Small intestine (tissue), 16 donors: ENCODE data around the gene ZNF716. TPM values are rescaled to one million over a fixed set of nuclear protein-coding genes. Genes with fewer than 3 reads are reported as not detected.
"Not testable (repeated sequence)": the region's sequence is repeated elsewhere in the genome, so short reads cannot be mapped to it uniquely, and the experiment has no call there.

Source experiments
- DNase-seq, 2 donors: peaks; one replicate each; pipeline versions ENCODE4 v3.0.0 to v3.0.0-alpha.2; 2013
- FAIRE-seq: peaks from 2 replicates; lab custom pipeline; 2012; peaks lifted over from hg19 to GRCh38; lab: Jason Lieb, UNC
- H3K27ac ChIP-seq, 3 donors: one replicate each; pipeline ENCODE4 v1.5.1; 2013; ENCODE audit warnings: low read length in 2 of 3, mild to moderate bottlenecking in 2 of 3, control low read depth in 1 of 3, inconsistent platforms in 1 of 3, low read depth in 1 of 3, moderate library complexity in 1 of 3
- H3K27me3 ChIP-seq, 3 donors: one replicate each; pipeline ENCODE4 v1.6.1; 2013; ENCODE audit warnings: low read length in 3 of 3, inconsistent platforms in 1 of 3; ENCODE audit not compliant: control insufficient read depth in 3 of 3, insufficient read depth in 3 of 3
- H3K36me3 ChIP-seq, 3 donors: one replicate each; pipeline ENCODE4 v1.6.1; 2013; ENCODE audit warnings: low read length in 3 of 3, inconsistent platforms in 1 of 3, low read depth in 1 of 3, mild to moderate bottlenecking in 1 of 3, moderate library complexity in 1 of 3; ENCODE audit not compliant: control insufficient read depth in 3 of 3, insufficient read depth in 2 of 3
- H3K4me1 ChIP-seq, 3 donors: one replicate each; pipeline ENCODE4 v1.6.1; 2013; ENCODE audit warnings: low read length in 2 of 3, inconsistent platforms in 1 of 3, low read depth in 1 of 3, mild to moderate bottlenecking in 1 of 3, moderate library complexity in 1 of 3; ENCODE audit not compliant: control insufficient read depth in 3 of 3, insufficient read depth in 2 of 3
- H3K4me3 ChIP-seq, 3 donors: one replicate each; pipeline ENCODE4 v1.5.1; 2013; ENCODE audit warnings: low read length in 3 of 3, control low read depth in 1 of 3, inconsistent platforms in 1 of 3, low read depth in 1 of 3, mild to moderate bottlenecking in 1 of 3, moderate library complexity in 1 of 3
- H3K9me3 ChIP-seq, 2 donors: one replicate each; pipeline ENCODE4 v1.6.1; 2013; ENCODE audit warnings: low read depth in 1 of 2, low read length in 1 of 2; ENCODE audit not compliant: control insufficient read depth in 2 of 2, insufficient read depth in 1 of 2
- WGBS, 3 donors: extraction: QIAGEN DNeasy Blood & Tissue Kit; methylation state at CpG; one replicate each; pipeline ENCODE4 v1.1.7; 2013; 5-methylcytosine and 5-hydroxymethylcytosine counted together
- long read RNA-seq, 10 donors: transcript quantifications; one replicate each; lab custom pipeline, GENCODE V29; 2026
- polyA plus RNA-seq, 4 donors: library from polyadenylated mRNA; stranded (reverse) in 3 of 4; unstranded in 1 of 4; fragments of 200-250 nt in 3 of 4; fragments of 120-200 nt in 1 of 4; gene quantifications; one replicate each; pipeline versions ENCODE4 v1.2.1 to v1.2.3, GENCODE V29; 2013
- donor health status: healthy with polysubstance abuse.
- donor health status: control.
- donor health status: control.
- donor health status: Bipolar disorder and iron deficiency.
- donor health status: healthy.

The ZNF716 gene
- polyA plus RNA-seq: not detected
- long read RNA-seq, donor 1: 0 reads
- long read RNA-seq, donor 2: 0 reads
- long read RNA-seq, donor 3: 0 reads
- long read RNA-seq, donor 4: 0 reads
- long read RNA-seq, donor 5: 0 reads
- long read RNA-seq, donor 6: 0 reads
- long read RNA-seq, donor 7: 0 reads
- long read RNA-seq, donor 8: 0 reads
- long read RNA-seq, donor 9: 0 reads
- long read RNA-seq, donor 10: 0 reads

GRCh38 chr7:57449904-57450303 lies at the start of gene ZNF716:
Gene ZNF716 (plus strand): TSS chr7:57450177. CDS start chr7:57450289, 112 bp downstream.
- Histone ChIP-seq H3K9me3 (peaks cover 0 to 33% of the 10 kb centered on the region in 2 donors), H3K36me3 (no peaks in the 10 kb centered on the region), H3K27ac (no peak within 1 kb of the TSS), H3K4me3 (no peak within 1 kb of the TSS), H3K4me1 (no peaks in the 10 kb centered on the region), H3K27me3 (no peaks in the 10 kb centered on the region)
- DNase-seq (no peak), FAIRE-seq (no peak)
- 83 to 91% (median 90%) methylated on average over 10 of the region's 10 CpGs for WGBS, 3 donors

DNA sequence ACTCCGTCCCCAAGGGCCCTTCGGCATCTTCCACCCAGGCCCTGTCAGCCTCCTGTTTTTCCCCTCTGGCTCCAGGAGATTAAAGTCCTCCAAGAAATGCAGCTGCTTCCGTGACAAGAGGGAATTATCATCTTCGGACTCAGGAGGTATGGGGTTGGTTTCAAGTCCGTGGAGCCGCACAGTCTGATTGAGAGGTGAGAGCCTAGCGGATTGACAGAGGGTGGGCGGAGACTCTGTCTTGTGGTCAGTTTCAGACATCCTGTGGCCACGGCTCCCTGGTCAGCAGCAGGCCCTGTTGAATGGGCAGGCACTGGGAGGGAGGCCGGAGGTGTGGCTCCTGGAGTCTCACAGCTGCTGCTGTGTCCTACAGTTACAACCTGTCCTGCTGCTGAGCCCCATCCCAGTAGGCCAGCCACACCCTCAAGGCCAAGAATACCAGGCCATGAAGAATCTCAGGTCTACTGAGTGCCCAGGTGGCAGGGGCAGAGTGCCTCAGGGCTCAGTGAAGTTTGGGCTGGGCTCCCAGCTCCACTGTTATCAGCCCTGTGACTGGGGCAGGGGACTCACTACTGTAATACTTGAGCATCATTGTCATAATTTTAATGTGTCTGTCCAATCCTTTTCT lies 49.3 kb upstream of the ZNF716 start:
- Histone ChIP-seq H3K36me3 (no peaks in the 10 kb centered on the region), H3K4me1 (no peaks in the 10 kb centered on the region), H3K27ac (no peak overlapping the region), H3K4me3 (no peak overlapping the region), H3K27me3 (no peaks in the 10 kb centered on the region), H3K9me3 (peaks cover 2 to 61% of the 10 kb centered on the region in 2 donors)
- 81 to 84% (median 84%) methylated on average over 10 of the region's 10 CpGs for WGBS, 3 donors
- DNase-seq (no peak), FAIRE-seq (no peak)

GRCh38 chr7:57403051-57403450 lies 46.9 kb upstream of the ZNF716 start:
- not testable (repeated sequence) for H3K27ac ChIP-seq, DNase-seq, H3K4me3 ChIP-seq, H3K36me3 ChIP-seq, H3K27me3 ChIP-seq, H3K4me1 ChIP-seq, FAIRE-seq
- WGBS, 3 donors: 85 to 87% (median 87%) methylated on average over 16 of the region's 16 CpGs
- peaks cover 2 to 64% of the 10 kb centered on the region in 2 donors for H3K9me3 ChIP-seq

DNA sequence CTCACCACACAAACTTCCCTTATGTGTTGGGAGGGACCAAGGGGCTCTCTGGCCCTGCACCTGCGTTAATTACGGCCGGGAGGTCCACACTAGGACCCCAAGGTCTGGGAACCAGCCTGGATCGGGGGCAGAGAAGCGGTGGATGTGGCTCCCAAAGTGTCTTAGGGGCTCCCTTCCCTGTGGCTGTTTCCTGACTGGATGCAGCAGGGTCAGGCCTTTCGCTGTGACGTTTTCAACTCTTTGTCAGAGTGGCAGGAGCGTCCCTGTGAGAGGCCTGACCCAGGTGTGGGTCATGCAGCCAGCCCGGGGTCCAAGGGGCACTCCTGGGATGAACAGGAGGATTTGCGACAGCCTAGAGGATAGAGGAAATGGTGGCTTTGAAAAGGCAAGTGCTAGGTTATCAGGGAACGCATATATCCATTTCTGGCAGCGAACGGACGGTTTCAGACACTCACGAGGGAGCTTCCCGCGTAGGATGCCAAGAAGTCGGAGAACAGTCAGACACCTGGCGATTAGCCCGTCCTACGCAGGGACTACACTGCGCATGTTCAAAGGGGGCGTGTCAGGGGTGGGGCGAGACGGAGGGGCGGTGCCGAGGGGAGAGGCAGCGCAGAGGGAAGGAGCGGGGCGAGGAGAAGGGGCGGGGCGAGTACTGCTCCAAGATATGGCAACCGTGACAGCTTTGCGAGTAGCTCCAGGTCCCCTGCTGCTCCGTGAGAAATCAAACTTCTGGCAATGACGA lies 46.2 kb upstream of the ZNF716 start:
- H3K4me1 ChIP-seq: no peaks in the 10 kb centered on the region
- no peak for FAIRE-seq
- 50 to 55% (median 51%) methylated on average over 35 to 36 of the region's 36 CpGs for WGBS, 3 donors
- H3K9me3 ChIP-seq: peaks cover 0 to 57% of the 10 kb centered on the region in 2 donors
- no peak overlapping the region for H3K4me3 ChIP-seq
- H3K27me3 ChIP-seq: no peaks in the 10 kb centered on the region
- no peak overlapping the region for H3K27ac ChIP-seq
- DNase-seq: peak in 1 of 2 donors; percentile 2
- no peaks in the 10 kb centered on the region for H3K36me3 ChIP-seq

DNA sequence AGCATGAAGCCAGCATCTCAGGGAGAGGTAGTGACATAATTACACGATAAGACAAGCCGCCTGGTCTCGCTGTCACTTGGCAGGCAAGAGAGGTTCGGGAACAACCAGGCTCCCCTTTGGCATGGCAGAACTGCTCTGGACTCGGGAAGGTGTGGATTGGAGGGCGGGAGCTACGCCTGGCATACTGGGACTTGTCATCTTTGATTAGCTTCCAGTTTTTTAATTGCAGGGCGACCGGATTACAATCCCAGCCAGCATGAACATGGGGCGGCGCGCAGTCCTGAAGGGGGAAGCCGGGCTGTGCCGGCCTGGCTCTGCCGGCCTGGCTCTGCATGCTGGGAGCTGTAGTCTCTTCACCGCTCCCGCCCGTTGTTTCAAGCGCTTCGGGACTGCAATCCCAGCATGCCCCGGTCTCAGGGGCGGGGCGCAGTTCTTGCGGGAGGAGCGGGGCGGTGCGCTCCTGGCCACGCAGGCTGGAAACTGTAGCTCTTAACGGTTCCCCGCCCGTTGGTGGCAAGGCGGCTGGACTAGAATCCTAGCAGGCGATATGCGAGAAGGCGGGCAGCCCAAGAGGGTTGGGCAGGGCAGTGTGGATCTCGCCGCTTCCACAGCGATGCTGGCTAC lies 45.5 kb upstream of the ZNF716 start:
- no peak for DNase-seq
- Histone ChIP-seq H3K4me1 (no peaks in the 10 kb centered on the region), H3K9me3 (peaks cover 0 to 53% of the 10 kb centered on the region in 2 donors), H3K27me3 (no peaks in the 10 kb centered on the region), H3K4me3 (no peak overlapping the region), H3K27ac (no peak overlapping the region), H3K36me3 (no peaks in the 10 kb centered on the region)
- WGBS, 3 donors: 57 to 58% (median 57%) methylated on average over 38 of the region's 38 CpGs
- FAIRE-seq: no peak

- no peaks in the 10 kb centered on the region for H3K27me3 ChIP-seq
- H3K4me1 ChIP-seq: no peaks in the 10 kb centered on the region
- 59 to 62% (median 59%) methylated on average over 24 of the region's 24 CpGs for WGBS, 3 donors
- DNase-seq: no peak
- H3K9me3 ChIP-seq: peaks cover 0 to 48% of the 10 kb centered on the region in 2 donors
- no peak for FAIRE-seq
- no peaks in the 10 kb centered on the region for H3K36me3 ChIP-seq
- H3K27ac ChIP-seq: no peak overlapping the region
- no peak overlapping the region for H3K4me3 ChIP-seq
Measured at GRCh38 chr7:57404967-57405421, 45.0 kb upstream of the ZNF716 start.

DNA sequence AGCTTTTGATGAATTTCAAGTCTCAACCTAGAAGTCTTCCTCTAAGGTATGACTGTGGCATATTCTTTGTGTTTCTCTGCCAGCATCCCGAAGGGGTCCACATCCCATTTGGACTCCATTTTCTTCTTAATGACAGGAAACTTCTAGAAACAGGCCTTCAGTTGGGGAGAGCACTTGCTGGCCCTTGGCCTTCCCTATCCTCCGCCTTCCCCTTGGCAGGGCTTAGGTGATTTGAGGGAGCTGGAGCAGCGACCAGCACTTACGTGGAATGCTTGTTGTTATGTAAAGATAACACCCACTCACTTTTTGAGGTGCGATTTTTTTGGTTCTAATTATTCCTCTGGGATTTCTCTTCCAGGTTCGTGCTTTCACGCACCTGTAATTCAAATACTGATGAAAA lies 42.9 kb upstream of the ZNF716 start:
- Histone ChIP-seq H3K4me3 (no peak overlapping the region), H3K4me1 (no peaks in the 10 kb centered on the region), H3K27me3 (no peaks in the 10 kb centered on the region), H3K9me3 (peaks cover 0 to 50% of the 10 kb centered on the region in 2 donors), H3K27ac (no peak overlapping the region), H3K36me3 (no peaks in the 10 kb centered on the region)
- DNase-seq: no peak
- WGBS, 3 donors: 68 to 73% (median 69%) methylated on average over 7 of the region's 7 CpGs
- FAIRE-seq: no peak

DNA sequence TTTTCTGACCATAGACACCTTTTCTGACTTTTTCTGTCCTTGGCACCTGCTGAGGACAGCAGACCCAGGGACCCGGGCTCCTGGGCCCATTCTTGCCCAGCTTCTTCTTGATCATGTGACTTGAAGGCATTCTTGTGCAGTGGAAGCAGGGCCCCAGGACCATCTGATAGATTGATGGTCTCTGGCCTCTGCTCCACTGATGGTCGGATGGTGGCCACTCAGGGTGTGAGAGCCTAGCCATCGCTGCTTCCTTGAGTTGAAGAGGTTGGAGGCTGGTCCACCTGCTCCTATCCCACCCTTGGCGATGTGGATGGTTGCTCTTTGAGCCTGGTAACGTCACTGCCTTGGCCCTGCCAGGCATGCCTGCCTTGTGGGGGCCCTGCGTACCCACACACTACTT lies 37.8 kb upstream of the ZNF716 start:
- no peak for FAIRE-seq
- Histone ChIP-seq H3K27ac (no peak overlapping the region), H3K36me3 (no peaks in the 10 kb centered on the region), H3K4me1 (no peaks in the 10 kb centered on the region), H3K27me3 (no peaks in the 10 kb centered on the region), H3K4me3 (no peak overlapping the region), H3K9me3 (peaks cover 0 to 70% of the 10 kb centered on the region in 2 donors)
- no peak for DNase-seq
- WGBS, 3 donors: 63 to 73% methylated on average over 5 to 6 of the region's 6 CpGs; no CpG with 5 or more reads in 1 of the 3 donors
